OCI-LY7 (cell line): Measurements from ENCODE around the gene FTH1.

Experiments
- EZH2phosphoT487 ChIP-seq: fragments of 200-600 bp; sonication (generic); IDR thresholded peaks from 2 replicates; pipeline ENCODE4 v1.6.1; 2018; ENCODE audit warnings: low read depth, borderline replicate concordance, mild to moderate bottlenecking, mixed run types, antibody characterized with exemption, low read length, moderate library complexity, mixed read lengths
- TF ChIP-seq, protein P1 (sequence below): fragments of 200-600 bp; sonication (generic); conservative IDR thresholded peaks from 2 replicates; pipeline ENCODE4 v1.5.1; 2014; ENCODE audit warnings: mild to moderate bottlenecking, antibody characterized with exemption, low read length, moderate library complexity, mixed read lengths

DNA sequence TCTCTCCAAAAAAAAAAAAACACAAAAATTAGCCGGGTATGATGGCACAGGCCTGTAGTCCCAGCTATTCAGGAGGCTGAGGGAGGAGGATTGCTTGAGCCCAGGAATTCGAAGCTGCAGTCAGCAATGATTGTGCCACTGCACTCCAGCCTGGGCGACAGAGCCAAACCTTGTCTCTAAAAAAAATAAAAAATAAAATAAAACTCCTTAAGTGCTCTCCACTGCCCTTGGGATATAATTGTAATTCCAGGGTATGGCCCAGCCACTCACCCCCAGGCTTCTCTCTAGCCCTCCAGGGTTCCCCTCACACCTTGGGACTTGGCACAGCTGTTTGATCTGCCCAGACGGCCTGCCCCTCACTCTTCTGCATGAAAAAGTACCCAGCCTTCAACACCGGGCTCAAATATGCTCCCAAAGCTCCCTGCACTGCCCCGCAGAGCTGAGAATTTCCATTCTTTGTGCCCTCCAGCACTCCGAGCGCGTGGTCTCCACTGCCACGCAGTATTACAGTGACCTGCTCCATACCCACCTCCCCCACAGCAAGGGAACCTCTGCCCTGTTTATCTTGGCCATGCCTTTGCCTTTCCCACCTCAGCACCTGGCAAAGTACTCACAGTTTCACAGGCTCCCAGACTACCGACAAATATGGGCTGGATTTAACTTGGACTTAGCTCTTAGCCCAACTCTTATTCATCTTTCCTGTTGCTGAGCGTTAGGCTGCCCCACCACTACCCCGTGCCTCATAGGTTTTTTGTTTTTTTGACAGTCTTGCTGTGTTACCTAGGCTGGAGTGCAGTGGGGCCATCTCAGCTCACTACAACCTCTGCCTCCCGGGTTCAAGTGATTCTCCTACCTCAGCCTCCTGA is 7.6 kb upstream of the FTH1 start:
- TF ChIP-seq, protein P1, sequence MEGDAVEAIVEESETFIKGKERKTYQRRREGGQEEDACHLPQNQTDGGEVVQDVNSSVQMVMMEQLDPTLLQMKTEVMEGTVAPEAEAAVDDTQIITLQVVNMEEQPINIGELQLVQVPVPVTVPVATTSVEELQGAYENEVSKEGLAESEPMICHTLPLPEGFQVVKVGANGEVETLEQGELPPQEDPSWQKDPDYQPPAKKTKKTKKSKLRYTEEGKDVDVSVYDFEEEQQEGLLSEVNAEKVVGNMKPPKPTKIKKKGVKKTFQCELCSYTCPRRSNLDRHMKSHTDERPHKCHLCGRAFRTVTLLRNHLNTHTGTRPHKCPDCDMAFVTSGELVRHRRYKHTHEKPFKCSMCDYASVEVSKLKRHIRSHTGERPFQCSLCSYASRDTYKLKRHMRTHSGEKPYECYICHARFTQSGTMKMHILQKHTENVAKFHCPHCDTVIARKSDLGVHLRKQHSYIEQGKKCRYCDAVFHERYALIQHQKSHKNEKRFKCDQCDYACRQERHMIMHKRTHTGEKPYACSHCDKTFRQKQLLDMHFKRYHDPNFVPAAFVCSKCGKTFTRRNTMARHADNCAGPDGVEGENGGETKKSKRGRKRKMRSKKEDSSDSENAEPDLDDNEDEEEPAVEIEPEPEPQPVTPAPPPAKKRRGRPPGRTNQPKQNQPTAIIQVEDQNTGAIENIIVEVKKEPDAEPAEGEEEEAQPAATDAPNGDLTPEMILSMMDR, result no peak
- TF ChIP-seq EZH2phosphoT487, result no peak
